Measurements from ENCODE around the gene HOXB4.

HOXB4 gene

DNA sequence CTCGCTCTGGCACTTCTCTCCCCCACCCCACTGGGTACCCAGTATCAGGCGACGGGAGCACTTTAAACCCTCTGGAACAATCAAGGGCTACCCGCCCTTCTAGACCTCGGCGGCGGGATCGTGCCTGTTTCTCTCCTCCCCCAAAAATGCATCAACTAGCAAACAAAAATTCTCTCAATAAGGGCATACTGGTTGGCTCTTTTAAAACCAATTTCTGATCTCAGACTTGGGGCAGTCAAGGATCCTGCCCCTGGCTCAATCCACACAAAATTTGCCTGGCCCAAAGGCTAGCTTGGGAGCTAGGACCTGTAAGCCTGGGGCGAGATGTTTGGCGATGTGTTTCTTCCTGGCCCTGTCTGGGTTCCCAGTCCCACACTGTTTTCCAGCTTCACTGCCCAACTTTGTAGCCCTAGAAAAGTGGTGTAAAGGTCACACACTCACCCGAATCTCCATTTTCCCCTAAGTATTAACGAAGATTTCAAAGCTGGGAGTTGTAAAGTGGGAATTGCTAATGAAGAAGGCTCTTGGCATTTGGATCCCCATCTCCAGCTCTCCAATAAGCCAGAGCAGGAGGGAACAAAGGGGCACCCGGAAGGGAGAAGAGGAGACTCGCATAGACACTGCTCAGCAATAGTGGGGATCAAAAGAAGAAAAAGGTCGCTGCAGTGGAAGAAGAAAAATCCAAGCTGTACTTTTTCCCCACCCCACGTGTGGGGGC is 18.9 kb downstream of the HOXB4 start:
- H3K27ac ChIP-seq (ENCODE audit: low read depth, low read length) = no peak overlapping the region
- no peaks in the 10 kb centered on the region for H3K27me3 ChIP-seq (ENCODE audit: low read length)
- no peak overlapping the region for H3K4me3 ChIP-seq (ENCODE audit: insufficient read depth, low read length, poor library complexity, severe bottlenecking)

GRCh38 chr17:48558831-48559121 is 19.4 kb downstream of the HOXB4 start:
- Histone ChIP-seq H3K9me2 (replicated peaks; ENCODE audit: insufficient read depth, low read length) (no peaks in the 10 kb centered on the region), H2AFZ (ENCODE audit: low read depth, low read length, severe bottlenecking) (no peak overlapping the region), H3K4me3 (ENCODE audit: insufficient read depth, low read length, poor library complexity, severe bottlenecking) (no peak overlapping the region), H3K79me2 (ENCODE audit: insufficient read depth, low read length) (no peaks in the 10 kb centered on the region), H3K9me3 (ENCODE audit: insufficient read depth, low read length) (no peaks in the 10 kb centered on the region), H3K27ac (ENCODE audit: low read depth, low read length) (no peak overlapping the region), H3F3A (ENCODE audit: insufficient read depth) (no peaks in the 10 kb centered on the region), H3K4me2 (ENCODE audit: low read depth, low read length, poor library complexity, severe bottlenecking) (no peak overlapping the region), H4K20me1 (ENCODE audit: low read depth, low read length) (no peaks in the 10 kb centered on the region), H3K27me3 (ENCODE audit: low read length) (no peaks in the 10 kb centered on the region), H3K36me3 (ENCODE audit: low read length) (no peaks in the 10 kb centered on the region), H3K9ac (ENCODE audit: low read length) (no peak overlapping the region)
- no peak for TF ChIP-seq EZH2phosphoT487 (conservative IDR thresholded peaks at IDR 0.05; ENCODE audit: low read length)

More for the DNA sequence above, 18.9 kb downstream of the HOXB4 start:
- Histone ChIP-seq H3K9ac (ENCODE audit: low read length) (no peak overlapping the region), H3K79me2 (ENCODE audit: insufficient read depth, low read length) (no peaks in the 10 kb centered on the region), H2AFZ (ENCODE audit: low read depth, low read length, severe bottlenecking) (no peak overlapping the region), H3K36me3 (ENCODE audit: low read length) (no peaks in the 10 kb centered on the region), H3F3A (ENCODE audit: insufficient read depth) (no peaks in the 10 kb centered on the region), H4K20me1 (ENCODE audit: low read depth, low read length) (no peaks in the 10 kb centered on the region), H3K9me3 (ENCODE audit: insufficient read depth, low read length) (no peaks in the 10 kb centered on the region), H3K4me2 (ENCODE audit: low read depth, low read length, poor library complexity, severe bottlenecking) (no peak overlapping the region), H3K9me2 (replicated peaks; ENCODE audit: insufficient read depth, low read length) (no peaks in the 10 kb centered on the region)
- TF ChIP-seq EZH2phosphoT487 (conservative IDR thresholded peaks at IDR 0.05; ENCODE audit: low read length) (no peak), CTCF (IDR thresholded peaks at IDR 0.05; ENCODE audit: insufficient read depth, low read length, poor library complexity, severe bottlenecking) (no peak)

GRCh38 chr17:48558057-48558830 is 19.9 kb downstream of the HOXB4 start:
- Histone ChIP-seq H3K27ac (ENCODE audit: low read depth, low read length) (no peak overlapping the region), H3K4me2 (ENCODE audit: low read depth, low read length, poor library complexity, severe bottlenecking) (no peak overlapping the region), H3K79me2 (ENCODE audit: insufficient read depth, low read length) (no peaks in the 10 kb centered on the region), H3K9ac (ENCODE audit: low read length) (no peak overlapping the region), H3K9me2 (replicated peaks; ENCODE audit: insufficient read depth, low read length) (no peaks in the 10 kb centered on the region), H2AFZ (ENCODE audit: low read depth, low read length, severe bottlenecking) (no peak overlapping the region), H3K27me3 (ENCODE audit: low read length) (no peaks in the 10 kb centered on the region), H3F3A (ENCODE audit: insufficient read depth) (no peaks in the 10 kb centered on the region), H3K4me3 (ENCODE audit: insufficient read depth, low read length, poor library complexity, severe bottlenecking) (no peak overlapping the region), H3K9me3 (ENCODE audit: insufficient read depth, low read length) (no peaks in the 10 kb centered on the region), H4K20me1 (ENCODE audit: low read depth, low read length) (no peaks in the 10 kb centered on the region), H3K36me3 (ENCODE audit: low read length) (no peaks in the 10 kb centered on the region)
- TF ChIP-seq EZH2phosphoT487 (conservative IDR thresholded peaks at IDR 0.05; ENCODE audit: low read length) = no peak
- no peak for TF ChIP-seq CTCF (IDR thresholded peaks at IDR 0.05; ENCODE audit: insufficient read depth, low read length, poor library complexity, severe bottlenecking)
